LHCN-M2 (cell line): Measurements from ENCODE around the gene TNF. TPM values are rescaled to one million over a fixed set of nuclear protein-coding genes. Genes with fewer than 3 reads are reported as not detected.
"Not testable (repeated sequence)": the region's sequence is repeated elsewhere in the genome, so short reads cannot be mapped to it uniquely, and the experiment has no call there.

Source experiments
- DNase-seq: peaks from one replicate; pipeline ENCODE4 v3.0.0-alpha.2; 2012; ENCODE audit warnings: low read depth
- total RNA-seq: library from RNA; depleted of rRNA; stranded (reverse); fragments of >200 nt; gene quantifications from 2 replicates; pipeline ENCODE4 v1.2.3, GENCODE V29; 2014

The TNF gene
- total RNA-seq, 1 experiment from 2014 or later = not detected

DNA sequence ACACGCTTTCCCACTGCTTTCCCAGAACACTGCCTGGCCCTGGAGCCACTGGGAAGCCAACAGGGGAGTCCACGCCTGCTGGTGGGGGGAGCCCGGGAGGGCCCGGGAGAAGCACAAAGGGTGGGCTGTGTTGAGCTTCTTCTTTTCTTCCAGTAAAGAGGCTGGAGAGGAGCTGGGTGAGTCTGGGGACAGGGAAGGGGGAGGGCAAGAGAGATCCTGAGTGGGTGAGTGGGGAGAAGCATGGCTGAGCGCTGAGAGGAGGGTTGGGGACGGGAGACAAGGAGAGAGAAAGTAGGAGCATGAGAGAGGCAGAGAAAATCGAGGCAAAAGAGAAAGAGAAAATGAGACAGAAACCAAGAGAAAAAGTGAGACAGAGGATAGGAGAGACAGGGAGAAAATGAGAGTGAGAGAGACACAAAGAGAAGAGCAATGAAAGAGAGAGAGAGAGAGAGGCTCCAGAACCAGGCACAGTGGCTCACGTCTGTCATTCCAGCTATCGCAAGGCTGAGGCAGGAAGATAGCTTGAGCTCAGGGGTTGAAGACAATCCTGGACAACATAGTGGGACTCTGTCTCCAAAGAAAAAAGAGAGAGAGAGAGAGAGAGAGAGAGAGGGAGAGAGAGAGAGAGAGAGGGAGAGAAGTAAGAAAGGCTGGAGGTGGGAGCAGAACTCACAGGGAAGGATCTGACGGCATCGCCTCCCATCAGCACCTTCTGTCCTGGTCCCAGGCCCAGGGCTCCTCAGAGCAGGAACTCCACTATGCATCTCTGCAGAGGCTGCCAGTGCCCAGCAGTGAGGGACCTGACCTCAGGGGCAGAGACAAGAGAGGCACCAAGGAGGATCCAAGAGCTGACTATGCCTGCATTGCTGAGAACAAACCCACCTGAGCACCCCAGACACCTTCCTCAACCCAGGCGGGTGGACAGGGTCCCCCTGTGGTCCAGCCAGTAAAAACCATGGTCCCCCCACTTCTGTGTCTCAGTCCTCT is 12.7 kb downstream of the TNF start:
- no peak for DNase-seq

DNA sequence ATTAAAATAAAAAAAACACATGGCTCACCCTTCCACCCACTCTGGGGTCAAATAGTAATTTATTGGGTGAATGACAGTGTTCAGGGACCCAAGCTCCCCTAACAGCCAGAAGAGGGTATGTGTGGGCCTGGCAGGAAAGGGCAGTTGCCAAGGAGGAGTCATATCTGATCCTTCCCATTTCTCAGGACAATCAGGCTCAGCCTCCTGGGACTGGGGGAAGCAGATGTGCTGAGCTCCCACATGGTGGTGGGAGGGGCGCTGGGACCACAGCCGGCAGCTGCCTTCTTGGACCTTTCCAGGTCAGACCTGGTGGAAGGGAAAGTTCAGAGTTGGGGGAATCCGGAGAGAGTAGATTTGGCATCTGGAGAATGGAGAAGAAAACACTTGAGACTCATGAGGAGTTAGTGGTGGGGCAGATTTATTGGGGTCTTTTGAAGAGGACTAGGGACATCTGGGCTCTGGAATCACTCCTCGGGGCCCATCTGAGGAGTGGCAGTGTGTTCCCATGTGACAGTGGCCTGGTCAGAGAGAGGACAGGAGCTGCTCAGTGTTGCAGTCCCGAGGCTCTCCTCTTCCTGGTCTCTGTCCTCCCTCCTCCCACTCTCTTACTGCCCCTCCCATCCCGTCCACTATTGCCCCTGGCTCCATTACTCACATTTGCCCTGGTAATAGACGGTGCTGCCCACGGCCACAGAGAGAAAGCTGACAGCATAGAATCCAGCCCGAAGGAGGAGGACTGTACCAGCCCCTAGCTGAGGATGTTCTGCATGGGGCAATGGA is 13.7 kb downstream of the TNF start:
- peak; percentile 56 for DNase-seq

DNA sequence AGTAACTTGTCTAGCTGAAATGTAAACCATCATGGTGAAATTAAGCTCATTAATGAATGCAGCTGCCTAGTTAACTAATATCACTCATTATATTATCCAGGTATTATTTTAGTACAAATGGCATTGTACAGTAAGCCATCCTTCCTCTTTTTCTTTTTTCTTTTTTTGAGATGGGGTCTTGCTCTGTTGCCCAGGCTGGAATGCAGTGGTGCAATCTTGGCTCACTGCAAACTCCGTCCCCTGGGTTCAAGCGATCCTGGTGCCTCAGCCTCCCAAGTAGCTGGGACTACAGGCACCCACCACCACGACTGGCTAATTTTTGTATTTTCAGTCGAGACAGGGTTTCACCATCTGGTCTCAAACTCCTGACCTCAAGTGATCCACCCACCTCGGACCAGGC is 15.3 kb downstream of the TNF start:
- not testable (repeated sequence) for DNase-seq

DNA sequence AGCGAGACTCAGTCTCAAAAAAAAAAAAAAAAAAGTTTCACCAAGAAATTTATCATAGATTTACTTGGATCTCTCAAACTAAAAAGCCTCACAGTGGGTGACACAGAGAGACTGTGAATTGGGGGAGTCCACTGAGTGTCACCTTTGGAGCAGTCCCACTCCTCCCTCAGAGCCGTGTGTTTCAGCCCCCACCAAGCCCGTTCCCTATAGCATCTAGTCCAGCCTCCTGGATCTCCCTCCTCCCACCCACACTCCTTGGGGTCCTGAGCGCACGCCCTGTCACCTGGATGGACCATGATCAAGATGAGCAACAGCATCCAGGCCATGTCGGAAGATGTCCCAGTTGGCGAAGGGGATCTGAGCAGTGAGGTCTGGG is 17.0 kb downstream of the TNF start:
- no peak for DNase-seq

DNA sequence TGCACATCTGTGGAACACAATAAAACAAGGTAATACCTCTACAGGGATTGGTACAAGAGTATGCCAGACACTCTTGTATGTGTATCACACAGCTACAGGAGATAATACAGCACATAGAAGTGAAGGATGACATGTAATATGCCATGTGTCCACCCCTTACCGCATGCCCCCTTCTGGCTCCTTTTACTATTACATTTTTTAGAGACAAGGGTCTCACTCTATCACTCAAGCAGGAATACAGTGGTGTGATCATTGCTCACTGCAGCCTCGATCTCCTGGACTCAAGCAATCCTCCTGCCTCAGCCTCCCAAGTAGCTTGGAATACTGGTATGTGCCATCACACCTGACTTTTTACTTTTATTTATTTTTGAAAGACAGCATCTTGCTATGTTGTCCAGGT is 21.6 kb downstream of the TNF start:
- peak; percentile 35 for DNase-seq

DNA sequence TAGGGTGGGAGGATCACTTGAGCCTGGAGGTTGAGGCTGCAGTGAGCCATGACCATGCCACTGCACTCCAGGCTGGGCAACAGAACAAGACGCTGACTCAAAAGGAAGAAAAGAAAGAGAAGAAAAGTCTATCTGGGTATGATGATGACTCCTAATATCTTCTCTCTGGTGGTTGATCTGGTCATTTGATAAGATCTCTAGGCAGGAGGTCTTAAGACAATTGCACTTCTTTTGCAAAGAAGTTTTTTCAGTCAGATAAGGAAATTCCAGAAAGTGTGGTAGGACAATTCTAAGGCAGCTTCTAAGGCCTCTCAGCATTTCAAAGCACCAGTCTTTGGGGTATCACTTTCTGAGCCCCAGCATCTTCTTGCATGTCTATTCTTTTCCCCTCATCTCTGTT is 32.0 kb downstream of the TNF start:
- no peak for DNase-seq

DNA sequence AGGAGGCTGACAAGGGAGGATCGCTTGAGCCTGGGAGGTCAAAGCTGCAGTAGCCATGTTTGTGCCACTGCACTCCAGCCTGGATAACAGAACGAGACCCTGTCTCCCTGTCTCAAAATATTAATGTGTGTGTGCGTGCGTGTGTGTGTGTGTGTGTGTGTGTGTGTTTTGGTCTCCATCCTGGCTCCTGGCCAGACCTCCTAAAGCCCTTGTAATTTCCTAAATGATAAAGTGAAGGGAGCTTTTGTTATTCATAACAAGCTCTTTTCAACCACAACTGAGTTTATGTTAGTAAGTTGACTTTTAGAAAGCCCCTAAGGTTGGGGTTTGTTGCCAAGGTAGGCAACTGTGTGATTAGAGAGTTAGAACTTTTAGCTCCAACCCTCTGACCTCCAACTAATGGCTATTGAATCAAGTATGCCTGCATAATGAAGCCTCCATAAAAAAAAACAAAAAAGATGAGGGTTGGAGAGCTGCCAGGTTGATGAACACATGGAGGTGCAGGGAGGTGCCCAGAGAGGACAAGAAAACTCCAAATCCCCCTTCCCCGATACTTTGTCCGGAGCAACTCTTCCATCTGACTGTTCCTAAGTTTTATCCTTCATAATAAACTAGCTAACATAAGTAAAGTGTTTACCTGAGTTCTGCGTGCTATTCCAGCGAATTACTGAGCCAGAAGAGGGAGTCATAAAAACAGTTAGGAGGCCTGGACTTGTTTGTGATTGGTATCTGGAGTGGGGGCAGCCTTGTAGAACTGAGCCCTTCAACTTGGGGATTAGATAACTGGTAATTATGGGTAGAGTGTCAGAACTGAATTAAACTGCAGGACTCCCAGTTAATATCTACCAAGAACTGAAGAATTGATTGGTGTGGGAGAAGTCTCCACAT is 34.4 kb downstream of the TNF start:
- no peak for DNase-seq

DNA sequence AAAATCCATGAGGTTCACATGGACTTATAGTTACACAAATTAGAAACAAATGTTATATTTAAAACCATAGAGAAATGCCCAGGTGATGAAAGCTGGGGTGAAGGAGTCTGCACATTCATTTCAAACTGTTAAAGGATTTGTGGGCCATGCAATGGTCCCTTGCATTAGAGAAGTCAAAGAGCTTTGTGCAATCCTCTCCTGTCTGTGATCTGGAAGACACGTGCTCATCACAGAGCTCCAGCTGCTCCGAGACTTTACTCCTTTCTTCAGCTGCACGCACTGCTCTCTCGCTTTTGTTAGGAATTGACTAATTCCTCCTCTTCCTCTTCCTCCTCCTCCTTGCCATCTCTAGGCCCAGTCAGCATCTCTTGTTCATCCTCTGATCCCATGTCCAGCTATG is 35.6 kb downstream of the TNF start:
- DNase-seq = no peak

DNA sequence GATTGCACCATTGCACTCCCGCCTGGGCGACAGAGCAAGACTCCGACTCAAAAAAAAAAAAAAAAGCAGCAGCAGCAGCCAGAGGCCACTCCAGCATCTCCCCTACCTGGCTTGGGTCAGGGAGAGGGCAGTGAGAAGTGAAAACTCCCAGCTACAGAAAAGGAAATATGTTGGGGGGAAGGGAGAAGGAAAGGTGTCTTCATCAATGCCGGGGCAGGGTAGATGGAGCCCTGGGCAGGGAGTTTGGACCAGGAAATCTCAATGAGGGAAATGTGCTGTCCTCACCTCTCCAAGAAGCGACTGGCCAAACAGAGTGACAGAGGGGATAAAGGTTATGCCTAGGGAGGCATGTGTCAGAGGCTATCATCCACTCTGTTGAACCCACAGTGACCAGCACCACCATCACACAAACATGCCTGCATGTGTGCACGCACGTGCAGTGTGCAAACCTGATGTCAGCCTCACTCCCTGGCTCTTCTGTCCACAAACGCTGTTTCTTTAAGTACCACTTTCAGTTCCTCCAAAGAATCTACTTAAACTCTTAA is 38.8 kb downstream of the TNF start:
- no peak for DNase-seq

DNA sequence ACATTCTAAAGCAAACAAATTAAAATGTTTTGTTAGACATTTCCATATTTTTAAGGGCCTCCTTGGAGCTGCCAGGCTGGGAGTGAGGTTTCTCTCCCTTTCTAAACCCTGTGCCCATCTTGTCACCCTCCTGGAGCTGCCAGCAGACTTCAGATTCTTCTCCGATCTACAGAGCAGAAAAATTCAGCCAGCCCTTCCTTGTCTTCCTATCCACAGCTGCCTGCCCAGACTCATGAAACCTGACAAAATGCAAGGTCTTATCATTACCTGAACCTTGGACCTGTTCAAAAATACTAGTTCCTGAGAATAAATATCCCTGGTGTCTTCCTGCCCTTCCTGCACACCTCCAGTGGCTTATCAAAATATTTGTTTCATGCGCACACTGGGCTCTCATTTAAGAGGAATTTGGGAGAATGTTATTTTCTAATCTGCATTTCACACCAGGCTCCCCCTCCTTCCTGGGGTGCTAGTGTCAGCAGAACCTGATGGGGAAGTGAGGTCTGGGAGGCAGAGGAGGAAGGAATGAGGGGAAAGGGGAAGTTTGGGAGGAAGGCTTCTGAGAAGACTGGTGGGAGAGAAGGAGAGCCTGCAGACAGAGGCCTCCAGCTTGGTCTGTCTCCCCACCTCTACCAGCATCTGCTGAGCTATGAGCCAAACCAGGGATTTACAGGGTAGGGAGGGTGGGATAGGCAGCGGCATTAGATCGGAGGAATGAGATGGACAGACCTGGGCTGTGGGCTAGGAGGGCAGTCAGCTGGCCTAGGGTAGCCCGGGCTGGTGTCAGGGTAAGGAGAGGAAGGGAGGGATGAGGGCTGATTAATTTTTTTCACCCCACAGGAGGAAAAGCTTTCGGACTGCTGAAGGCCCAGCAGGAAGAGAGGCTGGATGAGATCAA is 39.6 kb downstream of the TNF start, which contains the start of gene AIF1:
AIF1 (plus strand) TSS at position 551 of the 895 bp plus-strand sequence; CDS start at position 647, 96 bp downstream.
- no peak for DNase-seq

DNA sequence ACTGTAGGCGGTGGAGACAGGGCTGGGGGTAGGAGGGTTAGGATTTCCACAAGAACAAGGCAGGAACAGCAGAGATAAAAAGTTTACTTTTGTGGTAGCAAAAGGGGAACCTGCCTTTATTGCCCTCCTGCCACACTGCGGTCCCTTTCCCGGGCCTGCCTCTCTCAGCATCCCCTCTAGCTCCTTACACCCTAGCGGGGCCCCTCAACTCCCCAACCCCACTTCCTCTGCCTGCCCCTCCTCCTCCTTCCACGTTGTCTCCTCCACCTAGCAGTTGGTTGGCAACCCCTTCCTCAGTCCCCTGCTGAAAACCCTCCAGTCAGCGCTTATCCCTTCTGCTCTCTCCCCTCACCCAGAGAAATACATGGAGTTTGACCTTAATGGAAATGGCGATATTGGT is 40.4 kb downstream of the TNF start:
- DNase-seq = no peak

DNA sequence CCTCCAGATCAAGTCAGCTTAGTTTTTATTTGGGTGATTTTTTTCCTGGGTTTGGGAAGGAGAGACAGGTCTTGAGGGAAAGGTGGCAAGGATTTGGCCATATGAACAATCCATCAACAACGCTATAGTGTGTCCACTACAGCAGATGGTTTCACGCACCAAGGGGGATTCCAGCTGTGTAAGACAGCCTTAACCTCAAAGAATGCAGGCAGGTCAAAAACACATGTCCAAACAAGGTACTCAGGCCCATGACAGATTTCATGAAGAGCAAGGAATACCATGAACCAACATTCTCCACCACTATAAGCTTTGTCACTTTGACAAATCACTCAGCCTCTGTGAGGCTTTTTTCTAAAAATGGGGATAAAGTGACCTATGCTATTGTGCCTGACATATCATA is 41.6 kb downstream of the TNF start:
- DNase-seq = no peak

DNA sequence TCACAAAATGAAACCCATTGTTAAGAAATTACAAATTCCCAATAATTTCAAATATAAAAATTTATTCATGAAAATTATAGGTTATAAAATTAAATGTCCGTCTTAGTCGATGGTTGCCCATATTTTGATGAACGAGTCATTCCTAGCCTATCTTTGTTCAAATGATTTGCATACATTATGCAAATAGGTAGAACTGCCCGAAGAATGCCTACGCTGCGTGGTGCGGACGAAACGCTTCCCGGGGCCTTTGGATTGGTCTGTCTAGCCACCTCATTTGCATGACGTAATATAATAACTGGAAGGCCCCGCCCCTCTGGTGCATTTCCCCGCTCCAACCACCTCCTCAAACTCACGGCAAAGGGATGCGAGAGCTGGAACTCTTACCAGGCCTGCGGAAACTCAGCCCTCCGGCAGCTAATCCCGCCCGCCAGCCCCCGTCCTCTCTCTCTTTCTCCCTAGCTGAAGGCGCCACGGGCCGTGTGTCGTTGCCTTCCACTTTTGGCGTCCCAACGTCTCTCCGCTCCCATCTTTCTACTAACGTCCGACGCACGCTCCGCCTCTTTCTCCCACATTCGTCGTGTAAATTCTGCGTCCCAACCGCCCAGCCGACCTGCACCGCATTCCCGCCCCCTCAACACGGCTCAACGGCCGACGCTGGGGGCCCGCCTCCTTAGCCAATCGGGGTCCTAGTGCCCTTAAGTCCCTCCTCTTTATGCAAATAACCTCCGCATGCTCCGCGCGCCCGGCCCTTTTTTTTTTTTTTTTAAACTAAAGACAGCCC is 44.6 kb downstream of the TNF start:
- DNase-seq = peak; percentile 99

DNA sequence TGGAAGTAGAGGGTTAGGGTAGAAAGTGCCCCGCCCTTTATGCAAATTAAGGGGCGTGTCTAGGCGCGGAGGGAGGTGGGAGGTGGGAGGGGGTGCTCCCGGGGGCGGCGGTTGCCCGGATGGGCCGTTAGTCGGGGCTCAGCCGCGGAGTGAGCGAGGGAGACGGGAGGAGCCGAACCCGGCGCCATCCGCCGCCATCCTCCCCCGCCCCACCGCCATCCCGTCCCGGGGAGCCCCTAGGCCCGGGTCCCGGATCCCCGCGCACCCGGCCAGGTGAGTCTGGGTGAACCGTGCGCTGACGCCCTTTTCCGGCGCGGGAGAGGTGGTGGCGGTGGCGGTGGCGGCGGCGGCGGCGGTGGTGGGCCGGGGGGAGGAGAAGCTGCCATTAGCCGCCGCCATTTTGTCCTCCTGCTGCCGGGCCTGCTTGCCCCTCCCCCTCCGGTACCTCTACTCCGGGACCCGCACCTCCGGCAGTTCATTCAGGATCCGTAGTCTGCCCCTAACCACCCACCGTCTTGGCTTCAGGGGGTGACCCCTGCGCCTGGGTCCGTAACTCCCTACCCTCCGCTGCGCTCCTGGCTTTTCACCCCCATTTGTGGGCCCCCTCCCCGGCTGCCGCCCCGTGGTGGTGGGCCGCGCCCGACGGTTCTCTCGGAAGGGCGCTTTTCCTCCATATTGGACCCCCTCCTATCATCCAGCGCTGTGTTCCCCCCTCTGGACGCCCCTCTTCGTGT is 45.4 kb downstream of the TNF start, which contains the start of gene PRRC2A:
PRRC2A (plus strand) TSS at position 130 of the 734 bp plus-strand sequence. CDS start 2,075 bp downstream, outside the sequence.
- no peak for DNase-seq

DNA sequence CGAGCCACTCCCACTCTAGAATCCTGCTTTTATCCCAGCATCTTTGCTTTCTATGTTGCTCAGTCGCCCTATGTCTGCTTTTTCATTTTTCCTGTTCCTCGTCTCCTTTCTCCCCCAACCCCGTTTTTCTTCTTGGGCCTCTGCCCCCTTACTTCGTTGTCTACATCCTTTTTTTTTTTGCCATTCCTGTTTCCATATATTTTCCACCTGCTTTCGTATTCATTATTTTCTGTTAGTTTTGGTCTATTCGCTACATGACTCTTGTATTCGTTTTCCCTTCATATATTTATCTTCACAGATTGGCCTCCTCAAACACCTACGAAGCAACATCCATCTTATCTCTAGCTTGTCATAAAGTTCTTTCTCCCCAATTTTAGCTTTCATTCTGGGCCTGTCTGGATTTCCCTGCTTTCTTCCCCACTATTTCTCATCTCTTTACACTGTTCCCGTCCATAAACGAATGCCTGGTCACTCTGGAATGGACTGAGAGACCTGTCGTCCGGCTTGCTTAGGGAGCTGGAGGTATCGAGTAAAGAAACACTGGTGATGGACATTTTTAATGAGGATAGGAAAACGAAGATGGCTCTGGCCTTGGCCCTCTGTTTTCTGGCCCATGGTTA is 46.1 kb downstream of the TNF start:
- no peak for DNase-seq

DNA sequence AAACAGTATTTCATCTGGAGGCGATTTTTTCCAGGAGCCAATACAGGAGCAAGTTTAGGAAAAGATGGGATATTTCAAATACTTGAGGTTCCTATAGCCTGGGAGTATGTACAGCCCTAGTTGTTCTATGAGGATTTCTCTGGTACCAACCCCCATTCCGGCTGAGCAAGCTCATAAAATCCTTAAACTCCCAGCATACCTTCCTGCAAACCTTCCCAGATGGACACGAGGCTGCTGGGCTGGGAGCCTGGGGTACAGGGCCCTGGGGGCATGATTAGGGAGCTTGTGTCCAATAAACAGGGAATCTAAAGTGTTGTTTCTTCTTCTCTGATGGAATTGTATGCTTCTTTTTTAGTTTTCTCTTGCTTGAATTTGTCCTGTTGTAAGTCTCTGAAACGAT is 46.6 kb downstream of the TNF start:
- DNase-seq = no peak

DNA sequence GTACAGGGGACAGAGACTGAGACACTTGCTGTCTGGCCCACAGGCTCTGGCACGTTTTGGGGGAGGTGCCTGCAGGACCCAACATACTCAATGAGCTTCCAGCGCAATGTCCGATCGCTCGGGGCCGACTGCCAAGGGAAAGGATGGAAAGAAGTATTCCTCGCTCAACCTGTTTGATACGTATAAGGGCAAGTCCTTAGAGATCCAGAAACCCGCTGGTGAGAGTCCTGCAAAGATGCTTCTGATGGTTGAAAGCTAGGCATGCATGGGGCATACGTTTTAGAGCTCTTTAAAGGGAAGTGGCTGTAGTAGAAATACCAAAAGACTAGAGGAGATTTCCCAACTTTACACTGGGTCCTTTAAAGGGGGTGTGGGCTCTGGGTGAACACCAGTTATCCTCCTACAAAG is 47.3 kb downstream of the TNF start:
- DNase-seq = no peak

DNA sequence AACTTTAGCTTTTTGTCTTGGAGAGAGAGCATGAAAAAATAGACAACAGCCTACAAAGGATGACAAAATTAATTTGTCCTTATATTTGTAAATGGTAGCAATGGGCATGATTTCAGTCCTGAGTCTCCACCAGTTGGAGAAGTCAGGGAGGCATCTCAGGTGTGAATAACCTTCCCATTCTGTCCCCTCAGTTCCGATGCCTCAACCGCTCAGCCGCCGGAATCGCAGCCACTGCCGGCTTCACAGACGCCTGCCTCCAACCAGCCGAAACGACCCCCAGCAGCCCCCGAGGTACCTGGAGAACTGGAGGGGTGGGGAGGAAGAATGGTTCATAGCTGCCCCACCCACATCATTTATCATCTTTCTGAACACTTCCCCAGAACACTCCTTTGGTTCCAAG is 48.7 kb downstream of the TNF start:
- DNase-seq = no peak
